ENCODE results near the gene FUZ.

Gene FUZ

DNA sequence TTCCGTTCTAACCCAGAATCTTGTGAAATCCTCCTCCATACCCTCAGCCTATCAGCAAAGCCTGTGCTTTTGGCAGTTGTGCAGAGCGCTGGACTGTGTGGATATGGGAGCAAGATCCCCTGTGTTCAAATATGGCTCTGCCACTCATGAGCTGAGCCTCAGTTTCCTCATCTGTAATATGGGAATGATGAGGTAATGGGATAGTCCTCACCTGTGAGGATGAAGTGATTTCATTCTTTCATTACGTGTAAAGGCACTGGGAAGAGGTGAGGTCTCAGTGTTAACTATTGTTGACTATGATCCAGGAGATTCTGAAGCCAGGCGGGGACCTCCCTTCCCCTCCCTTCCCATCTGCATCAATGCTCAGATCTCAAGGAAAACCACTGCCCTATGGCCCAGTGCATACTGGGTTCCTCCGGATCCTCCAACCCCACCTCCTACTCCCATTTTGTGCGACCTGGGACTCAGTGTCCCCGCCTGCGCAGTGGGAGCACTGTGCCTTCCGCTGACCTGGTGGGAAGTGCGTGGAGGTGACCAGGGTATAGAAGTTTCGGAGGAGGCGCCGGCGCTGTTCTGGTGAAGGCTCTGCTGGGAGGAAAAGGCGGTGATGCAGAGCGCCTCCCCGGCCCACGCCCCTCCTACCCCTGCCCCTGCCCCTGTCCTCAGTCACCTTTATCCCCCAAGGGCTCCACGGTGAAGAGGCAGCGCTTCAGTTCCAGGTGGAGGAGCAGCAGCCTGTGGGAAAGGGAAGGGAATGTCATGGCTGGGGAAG, 5.0 kb downstream of the FUZ start:
- FAIRE-seq (no peak), DNase-seq (ENCODE audit: insufficient read length, low spot score) (no peak)

DNA sequence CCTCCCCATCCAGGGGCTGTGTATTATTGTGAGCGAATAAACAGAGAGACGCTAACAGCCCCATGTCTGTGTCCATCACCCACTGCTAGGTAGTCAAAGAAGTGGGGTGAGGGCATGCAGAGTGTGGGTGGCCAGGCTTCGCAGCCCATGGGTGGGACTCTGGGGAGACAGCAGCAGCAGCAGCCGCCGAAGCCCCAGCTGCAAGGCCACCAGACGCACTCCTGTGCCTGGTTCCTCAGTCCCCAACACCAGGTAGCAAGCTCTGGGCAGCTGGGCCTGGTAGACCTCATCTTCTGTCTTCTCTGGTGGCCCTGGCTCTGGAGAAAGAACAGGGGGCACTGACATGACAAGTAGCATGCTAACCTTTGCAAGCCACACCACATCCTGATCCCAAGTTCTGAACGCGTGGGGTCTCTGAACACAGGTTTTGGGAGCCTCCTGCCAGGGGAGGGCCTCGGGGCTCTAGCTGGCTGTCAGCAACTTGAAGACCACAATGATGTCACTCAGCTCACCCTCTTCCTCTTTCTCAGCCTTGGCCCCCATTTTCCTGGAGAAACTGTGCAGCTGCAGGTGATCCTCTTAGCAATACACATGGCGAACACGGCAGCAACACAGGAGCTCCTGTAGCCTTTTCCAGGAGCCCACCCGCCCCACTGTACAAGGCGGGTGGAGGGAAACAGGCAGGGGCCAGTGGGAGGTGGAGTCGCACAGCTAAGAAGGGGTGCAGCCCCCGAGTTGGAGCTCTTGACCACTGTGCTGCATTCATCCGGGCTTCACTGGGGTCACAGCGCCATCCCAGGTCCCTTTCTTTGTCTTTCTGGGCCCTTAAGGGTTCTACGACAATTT, 5.8 kb downstream of the FUZ start:
- no peak for FAIRE-seq
- DNase-seq (ENCODE audit: insufficient read length, low spot score), result no peak

DNA sequence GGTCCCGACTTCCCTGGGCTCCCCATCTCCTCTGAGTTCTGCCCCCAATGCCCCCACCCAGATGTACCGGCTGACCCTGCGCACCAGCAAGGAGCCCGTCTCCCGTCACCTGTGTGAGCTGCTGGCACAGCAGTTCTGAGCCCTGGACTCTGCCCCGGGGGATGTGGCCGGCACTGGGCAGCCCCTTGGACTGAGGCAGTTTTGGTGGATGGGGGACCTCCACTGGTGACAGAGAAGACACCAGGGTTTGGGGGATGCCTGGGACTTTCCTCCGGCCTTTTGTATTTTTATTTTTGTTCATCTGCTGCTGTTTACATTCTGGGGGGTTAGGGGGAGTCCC, 6.5 kb downstream of the FUZ start:
- FAIRE-seq (no peak), DNase-seq (ENCODE audit: insufficient read length, low spot score) (no peak)

DNA sequence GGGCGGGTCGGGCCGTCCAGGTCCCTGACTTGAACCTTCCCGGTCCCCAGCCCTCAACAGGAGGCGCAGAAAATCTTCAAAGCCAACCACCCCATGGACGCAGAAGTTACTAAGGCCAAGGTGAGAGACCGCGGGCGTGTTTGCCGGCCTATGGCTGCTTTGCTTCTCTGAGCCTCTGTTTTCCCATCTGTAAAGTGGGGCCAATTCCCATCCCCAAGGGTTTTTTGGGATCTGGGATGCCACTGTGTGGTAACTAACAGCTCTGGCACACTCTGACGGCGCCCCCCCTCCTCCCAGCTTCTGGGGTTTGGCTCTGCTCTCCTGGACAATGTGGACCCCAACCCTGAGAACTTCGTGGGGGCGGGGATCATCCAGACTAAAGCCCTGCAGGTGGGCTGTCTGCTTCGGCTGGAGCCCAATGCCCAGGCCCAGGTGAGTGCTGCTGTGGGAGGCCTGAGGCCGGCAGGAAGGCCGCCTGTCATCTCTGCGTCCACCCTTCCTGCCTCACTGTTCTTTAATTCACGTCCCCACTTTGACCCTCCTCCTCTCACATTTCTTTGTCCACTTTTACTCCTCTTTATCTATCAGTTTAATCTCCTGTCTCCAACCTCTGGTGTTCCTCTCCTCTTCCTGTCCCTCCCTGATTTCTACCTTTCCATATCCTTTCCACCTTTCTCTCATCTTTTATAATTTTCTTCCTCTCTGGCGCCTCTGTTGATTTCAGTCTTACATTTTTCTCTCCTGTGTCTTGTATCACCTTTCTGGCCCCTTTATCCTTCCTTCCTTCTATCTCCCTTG, 7.1 kb downstream of the FUZ start:
- FAIRE-seq (no peak), DNase-seq (ENCODE audit: insufficient read length, low spot score) (no peak)

DNA sequence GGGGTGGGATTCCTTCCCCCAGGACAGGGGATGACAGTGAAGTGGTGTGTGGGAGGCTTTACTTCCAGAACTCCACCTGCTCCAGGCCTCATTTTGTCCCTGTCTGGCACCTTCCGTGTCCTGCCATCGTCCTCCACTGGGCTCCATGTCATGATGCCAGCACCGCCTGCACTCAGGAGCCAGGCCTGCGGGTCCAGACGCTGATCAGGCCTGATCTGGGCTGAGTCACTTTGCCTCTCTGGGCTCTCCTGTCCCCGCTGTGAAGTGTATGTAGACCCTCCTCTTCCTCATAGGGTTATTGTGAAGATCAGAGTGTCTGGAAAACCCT, 9.6 kb downstream of the FUZ start:
- DNase-seq (ENCODE audit: insufficient read length, low spot score) (no peak), FAIRE-seq (no peak)

DNA sequence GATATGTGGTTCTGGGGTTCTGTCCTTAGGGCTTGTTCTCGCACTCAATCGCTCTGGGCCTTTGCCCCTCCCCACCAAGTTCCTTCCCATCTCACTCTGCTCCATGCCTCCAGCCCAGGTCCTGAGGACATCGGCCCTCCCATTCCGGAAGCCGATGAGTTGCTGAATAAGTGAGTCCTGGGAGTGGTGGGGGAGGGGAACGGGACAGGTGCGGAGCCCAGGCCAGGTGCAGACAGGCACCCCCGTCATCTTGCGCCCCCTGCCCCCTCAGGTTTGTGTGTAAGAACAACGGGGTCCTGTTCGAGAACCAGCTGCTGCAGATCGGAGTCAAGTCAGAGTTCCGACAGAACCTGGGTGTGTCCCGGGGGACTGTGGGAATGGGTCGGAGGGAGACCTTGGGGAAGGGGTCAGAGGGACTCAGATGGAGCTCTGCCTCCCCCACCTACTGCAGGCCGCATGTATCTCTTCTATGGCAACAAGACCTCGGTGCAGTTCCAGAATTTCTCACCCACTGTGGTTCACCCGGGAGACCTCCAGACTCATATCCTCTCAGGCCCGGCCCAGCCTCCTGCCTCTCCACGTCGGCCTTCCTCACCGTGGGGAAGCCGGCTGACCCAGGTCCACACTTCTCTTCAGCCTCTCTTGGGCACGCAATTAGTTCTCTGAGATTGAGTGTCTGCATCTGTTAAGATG, 10.1 kb downstream of the FUZ start:
- DNase-seq (ENCODE audit: insufficient read length, low spot score) (no peak), FAIRE-seq (no peak)

DNA sequence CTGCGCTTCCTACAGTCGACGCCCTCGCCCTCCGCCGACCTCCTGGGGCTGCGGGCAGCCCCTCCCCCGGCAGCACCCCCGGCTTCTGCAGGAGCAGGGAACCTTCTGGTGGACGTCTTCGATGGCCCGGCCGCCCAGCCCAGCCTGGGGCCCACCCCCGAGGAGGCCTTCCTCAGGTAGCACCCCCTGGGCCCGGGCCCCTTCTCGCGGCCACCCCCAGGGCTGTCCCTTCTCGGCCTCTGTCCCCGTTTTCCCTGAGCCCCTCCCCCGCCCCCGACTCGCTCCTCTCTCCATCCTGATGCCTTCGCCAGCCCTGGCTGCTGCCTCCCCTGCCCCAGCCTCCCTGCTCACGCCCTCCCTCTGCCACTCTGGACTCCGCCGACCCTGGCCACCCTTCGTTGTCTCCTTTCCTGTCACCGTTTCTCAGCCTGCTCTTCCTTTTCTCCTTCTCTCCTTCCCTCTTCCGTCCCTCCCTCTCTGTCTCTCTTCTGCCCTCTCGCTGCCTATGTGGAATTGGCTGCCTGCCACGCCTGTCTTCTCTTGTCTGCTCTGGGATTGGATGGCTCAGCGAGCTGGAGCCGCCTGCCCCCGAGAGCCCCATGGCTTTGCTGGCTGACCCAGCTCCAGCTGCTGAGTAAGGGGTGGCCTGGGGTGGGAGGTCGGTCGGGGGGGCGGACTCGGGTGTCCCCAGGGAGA, 11.0 kb downstream of the FUZ start:
- FAIRE-seq, result no peak
- no peak for DNase-seq (ENCODE audit: insufficient read length, low spot score)

DNA sequence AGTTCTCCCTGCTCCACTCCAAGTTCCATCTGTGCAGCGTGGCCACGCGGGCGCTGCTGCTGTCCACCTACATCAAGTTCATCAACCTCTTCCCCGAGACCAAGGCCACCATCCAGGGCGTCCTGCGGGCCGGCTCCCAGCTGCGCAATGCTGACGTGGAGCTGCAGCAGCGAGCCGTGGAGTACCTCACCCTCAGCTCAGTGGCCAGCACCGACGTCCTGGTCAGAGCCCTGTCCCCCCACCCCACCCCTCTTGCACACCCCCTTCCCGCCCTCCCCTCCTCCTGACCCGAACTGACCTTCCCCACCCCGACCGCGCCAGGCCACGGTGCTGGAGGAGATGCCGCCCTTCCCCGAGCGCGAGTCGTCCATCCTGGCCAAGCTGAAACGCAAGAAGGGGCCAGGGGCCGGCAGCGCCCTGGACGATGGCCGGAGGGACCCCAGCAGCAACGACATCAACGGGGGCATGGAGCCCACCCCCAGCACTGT, 11.6 kb downstream of the FUZ start:
- DNase-seq (ENCODE audit: insufficient read length, low spot score) (no peak), FAIRE-seq (no peak)

DNA sequence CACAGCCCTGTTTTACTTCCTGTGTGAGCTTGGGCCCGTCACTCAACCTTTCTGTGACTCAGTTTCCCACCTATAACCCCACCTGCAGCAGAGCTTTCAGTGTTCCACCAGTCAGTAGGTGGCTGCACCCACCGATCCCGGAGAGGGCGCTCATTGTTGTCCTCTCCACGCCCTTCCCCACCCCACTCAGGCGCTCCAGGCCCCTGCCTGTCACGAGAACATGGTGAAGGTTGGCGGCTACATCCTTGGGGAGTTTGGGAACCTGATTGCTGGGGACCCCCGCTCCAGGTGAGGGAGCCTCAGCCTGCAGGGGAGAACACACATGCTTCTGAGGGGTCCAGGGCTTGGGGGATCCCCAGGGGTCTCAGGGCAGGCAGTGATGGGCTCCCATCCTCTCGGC, 12.3 kb downstream of the FUZ start:
- FAIRE-seq (no peak), DNase-seq (ENCODE audit: insufficient read length, low spot score) (no peak)

DNA sequence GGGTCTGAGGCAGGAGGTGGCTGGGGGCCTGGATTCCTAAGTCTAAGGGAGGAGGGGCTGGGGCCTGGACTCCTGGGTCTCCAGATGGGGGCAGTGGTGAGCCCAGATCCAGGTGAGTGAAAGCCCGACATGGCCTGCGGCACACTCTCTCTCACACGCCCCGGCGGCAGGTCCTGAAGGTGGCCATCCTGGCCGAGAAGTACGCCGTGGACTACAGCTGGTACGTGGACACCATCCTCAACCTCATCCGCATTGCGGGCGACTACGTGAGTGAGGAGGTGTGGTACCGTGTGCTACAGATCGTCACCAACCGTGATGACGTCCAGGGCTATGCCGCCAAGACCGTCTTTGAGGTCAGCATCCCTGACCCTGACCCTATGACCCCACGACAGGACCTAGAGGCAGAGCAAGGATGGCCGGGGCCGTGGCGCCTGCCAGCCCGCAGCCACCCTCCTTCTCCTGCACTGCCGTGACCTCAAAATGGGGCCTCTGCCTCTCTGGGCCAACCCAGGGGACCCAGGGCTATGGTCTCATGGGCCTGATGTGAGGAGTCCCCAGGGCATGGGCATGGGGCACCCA, 13.2 kb downstream of the FUZ start:
- DNase-seq (ENCODE audit: insufficient read length, low spot score), result no peak
- FAIRE-seq, result no peak

DNA sequence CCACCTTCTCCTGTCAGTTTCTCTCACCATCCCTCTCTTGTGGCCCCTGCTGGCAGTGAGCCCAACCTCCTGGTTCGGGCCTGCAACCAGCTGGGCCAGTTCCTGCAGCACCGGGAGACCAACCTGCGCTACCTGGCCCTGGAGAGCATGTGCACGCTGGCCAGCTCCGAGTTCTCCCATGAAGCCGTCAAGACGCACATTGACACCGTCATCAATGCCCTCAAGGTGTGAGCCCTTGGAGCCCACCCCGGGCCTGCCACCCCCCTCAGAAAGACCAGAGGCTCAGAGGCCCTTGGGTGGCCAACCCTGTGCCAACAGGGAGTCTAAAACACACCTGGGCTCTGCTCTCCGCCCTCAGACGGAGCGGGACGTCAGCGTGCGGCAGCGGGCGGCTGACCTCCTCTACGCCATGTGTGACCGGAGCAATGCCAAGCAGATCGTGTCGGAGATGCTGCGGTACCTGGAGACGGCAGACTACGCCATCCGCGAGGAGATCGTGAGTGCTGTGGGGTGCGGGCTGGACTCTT, 13.8 kb downstream of the FUZ start:
- DNase-seq (ENCODE audit: insufficient read length, low spot score), result no peak
- no peak for FAIRE-seq

DNA sequence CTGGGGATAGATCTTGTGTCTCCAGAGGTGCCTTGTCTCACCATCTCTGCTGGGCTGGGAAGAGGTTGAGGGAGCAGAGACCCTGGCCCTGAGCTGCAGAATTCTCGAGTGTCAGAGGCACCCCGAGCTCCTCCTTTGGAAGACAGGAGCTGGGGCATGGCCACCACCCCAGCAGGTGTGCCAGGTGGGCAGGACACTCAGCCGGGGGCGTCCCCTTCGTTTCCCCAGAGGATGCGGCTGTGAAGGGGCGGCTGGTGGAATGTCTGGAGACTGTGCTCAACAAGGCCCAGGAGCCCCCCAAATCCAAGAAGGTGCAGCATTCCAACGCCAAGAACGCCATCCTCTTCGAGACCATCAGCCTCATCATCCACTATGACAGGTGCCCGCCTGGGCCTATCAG, 14.5 kb downstream of the FUZ start:
- DNase-seq (ENCODE audit: insufficient read length, low spot score), result no peak
- no peak for FAIRE-seq

DNA sequence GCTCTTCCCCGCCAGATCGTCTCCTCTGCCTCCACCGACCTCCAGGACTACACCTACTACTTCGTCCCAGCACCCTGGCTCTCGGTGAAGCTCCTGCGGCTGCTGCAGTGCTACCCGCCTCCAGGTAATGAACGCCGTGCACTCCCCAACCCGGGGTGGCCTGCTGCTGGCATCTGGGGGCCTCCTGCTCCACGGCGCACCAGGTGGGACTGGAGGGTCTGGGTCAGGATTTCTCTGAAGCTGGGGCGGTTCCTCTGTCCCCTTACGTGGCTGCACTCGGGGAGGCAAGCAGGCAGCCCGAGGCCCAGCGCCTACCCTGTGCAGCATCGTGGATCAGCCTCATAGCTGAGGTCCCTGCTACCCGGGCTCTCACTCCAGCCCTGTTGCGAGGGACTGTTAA, 17.5 kb downstream of the FUZ start:
- DNase-seq (ENCODE audit: insufficient read length, low spot score) (no peak), FAIRE-seq (no peak)

DNA sequence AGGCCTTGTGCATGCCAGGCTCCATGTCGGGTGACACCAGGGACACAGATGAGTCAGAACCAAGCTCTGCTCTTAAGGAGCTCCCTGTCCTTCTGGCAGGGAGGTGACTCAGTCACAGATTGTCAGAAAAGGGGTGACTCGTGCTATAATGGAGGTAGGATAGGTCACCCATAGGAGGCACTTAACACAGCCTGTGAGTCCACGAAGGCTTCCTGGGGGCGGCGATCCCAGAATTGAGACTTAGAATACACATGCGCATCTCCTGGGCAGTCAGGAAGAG, 19.6 kb downstream of the FUZ start:
- DNase-seq (ENCODE audit: insufficient read length, low spot score) (no peak), FAIRE-seq (no peak)

DNA sequence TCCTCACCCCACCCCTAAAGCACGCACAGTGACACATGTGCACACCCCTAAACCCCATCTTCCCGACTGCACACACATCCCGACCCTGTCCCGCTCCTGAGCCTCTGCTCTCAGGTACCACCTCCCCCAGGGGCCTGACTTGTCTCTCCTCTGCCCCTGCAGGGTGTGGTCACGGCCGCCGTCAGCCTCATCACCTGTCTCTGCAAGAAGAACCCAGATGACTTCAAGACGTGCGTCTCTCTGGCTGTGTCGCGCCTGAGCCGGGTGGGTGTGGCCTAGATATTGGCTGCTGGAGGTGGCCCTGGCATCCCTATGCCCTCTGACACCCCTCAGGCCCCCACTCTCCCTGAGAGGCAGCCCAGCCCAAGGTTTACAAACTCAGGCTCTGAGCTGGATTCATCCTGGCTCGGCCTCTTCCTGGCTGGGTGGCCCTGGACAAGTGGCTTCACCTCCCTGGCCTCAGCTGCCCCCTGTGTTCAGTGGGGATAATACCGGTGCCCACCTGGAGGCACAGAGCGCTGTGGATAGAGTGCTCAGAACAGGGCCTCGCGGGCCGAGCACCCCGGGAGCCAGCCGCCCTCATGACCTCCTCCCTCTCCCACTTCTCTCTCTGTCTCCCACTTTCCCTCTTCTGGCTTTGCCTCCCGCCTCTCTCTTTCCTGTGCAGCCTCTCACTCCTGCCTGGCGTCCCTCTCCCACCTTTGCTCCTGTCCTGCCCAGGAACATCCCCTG, 20.1 kb downstream of the FUZ start:
- DNase-seq (ENCODE audit: insufficient read length, low spot score) (no peak), FAIRE-seq (no peak)

DNA sequence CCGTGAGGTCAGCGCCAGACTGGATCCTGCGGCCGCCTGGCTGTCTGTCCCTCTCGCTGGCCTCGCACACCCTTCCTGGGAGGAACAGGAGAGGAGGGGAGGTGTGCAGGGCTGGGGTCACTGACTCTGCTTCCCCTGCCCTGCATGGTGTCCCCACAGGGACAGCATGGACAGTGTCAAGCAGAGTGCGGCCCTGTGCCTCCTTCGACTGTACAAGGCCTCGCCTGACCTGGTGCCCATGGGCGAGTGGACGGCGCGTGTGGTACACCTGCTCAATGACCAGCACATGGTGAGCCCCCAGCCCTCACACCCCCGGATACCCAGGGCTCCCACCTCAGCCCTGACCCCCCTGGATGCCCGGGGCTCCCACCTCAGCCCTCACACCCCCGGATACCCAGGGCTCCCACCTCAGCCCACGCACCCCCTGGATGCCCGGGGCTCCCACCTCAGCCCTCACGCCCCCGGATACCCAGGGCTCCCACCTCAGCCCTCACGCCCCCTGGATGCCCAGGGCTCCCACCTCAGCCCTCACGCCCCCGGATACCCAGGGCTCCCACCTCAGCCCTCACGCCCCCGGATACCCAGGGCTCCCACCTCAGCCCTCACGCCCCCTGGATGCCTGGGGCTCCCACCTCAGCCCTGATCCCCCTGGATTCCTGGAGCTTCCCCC, 21.2 kb downstream of the FUZ start:
- DNase-seq (ENCODE audit: insufficient read length, low spot score) (no peak), FAIRE-seq (no peak)

DNA sequence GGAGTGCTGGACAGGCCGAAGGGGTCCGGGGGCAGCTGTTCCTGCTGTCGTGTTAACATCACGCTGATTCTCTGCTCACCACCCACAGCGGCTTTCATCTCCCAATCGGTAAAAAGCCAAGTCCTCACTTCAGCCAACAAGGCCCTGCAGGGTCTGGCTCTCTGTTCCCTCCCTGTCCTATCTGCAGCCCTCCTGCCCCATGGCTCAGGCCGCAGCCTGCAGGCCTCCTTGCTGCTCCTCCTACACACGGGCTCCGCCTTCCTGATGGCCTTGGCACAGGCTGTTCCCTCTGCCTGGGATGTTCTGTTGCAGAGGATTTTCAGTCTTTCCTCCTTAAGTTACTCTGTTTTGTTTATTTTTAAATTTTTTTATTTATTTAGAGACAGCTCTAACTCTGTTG, 22.2 kb downstream of the FUZ start:
- FAIRE-seq, result no peak
- no peak for DNase-seq (ENCODE audit: insufficient read length, low spot score)

DNA sequence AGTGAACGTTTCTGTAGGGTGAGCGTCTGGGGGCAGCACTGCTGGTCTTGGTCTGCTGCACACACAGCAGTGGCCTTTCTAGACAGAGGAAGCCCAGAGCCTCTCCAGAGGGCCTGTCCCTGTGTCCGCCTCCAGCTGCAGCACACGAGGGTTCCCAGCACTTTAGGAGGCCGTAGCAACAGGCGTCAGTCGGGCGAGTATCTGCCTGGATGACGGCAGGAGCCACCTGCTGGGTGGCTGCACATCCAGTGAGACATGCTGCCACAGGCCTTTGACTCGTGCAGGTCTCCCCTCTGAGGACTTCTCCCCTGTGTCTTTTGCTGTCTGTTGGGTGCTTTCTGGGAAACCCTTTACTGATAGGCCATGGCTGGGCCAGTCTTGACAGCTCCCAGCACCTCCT, 24.2 kb downstream of the FUZ start:
- DNase-seq (ENCODE audit: insufficient read length, low spot score), result no peak
- FAIRE-seq, result no peak

DNA sequence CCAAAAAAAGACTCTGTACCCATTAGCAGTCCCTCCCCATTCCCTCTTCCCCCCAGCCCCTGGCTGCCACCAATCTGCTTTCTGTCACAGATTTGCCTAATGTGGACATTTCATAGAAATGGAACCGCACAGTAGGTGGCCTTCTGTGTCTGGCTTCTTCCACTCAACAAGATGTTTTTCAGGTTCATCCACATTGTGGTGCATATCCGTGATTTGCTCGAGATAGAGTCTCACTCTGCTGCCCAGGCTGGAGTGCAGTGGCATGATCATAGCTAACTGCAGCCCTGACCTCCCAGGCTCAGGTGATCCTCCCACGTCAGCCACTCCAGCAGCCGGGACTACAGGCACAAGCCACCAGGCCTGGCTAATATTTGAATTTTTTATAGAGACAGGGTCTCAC, 25.3 kb downstream of the FUZ start:
- DNase-seq (ENCODE audit: insufficient read length, low spot score) (no peak), FAIRE-seq (no peak)

All from GM19239 (cell line).